HG02610 (cell line): Measurements from ENCODE around the gene GRM2.
A peak's percentile ranks its signal among the peaks of the same experiment; 100 is the strongest.

ENCODE experiments used
- ATAC-seq: cut with Tn5 transposase; IDR thresholded peaks from one replicate; pipeline ENCODE4 v1.9.1; 2021; ENCODE audit warnings: mild to moderate bottlenecking, moderate library complexity; ENCODE audit not compliant: unreplicated experiment

GRM2 gene

GRCh38 chr3:51706788-51707731, at the start of gene GRM2:
GRM2 (plus strand) TSS chr3:51707068; CDS start chr3:51708984, 1,916 bp downstream.
- ATAC-seq: no peak

- no peak for ATAC-seq
Measured at GRCh38 chr3:51657234-51657633, 49.6 kb upstream of the GRM2 start.

- no peak for ATAC-seq
Measured at GRCh38 chr3:51659942-51660341, 46.9 kb upstream of the GRM2 start.

GRCh38 chr3:51662456-51662855, 44.4 kb upstream of the GRM2 start:
- no peak for ATAC-seq

GRCh38 chr3:51668756-51669155, 38.1 kb upstream of the GRM2 start:
- ATAC-seq: no peak

- ATAC-seq: no peak
Measured at GRCh38 chr3:51669241-51670052, 37.4 kb upstream of the GRM2 start.

GRCh38 chr3:51670053-51670822, 36.6 kb upstream of the GRM2 start:
- no peak for ATAC-seq

- ATAC-seq: peak; percentile 82
Measured at GRCh38 chr3:51670823-51671733, 35.8 kb upstream of the GRM2 start, which contains the start of gene TEX264. TEX264 (plus strand) TSS chr3:51671252; CDS start chr3:51674305, 3,053 bp downstream.

- peak; percentile 32 for ATAC-seq
Measured at GRCh38 chr3:51671734-51672475, 35.0 kb upstream of the GRM2 start.

- no peak for ATAC-seq
Measured at GRCh38 chr3:51673181-51673801, 33.6 kb upstream of the GRM2 start.

GRCh38 chr3:51673802-51674654, 32.8 kb upstream of the GRM2 start:
- no peak for ATAC-seq

- ATAC-seq: no peak
Measured at GRCh38 chr3:51675201-51675611, 31.7 kb upstream of the GRM2 start.

GRCh38 chr3:51676102-51676640, 30.7 kb upstream of the GRM2 start:
- no peak for ATAC-seq

GRCh38 chr3:51677358-51677757, 29.5 kb upstream of the GRM2 start:
- no peak for ATAC-seq

GRCh38 chr3:51678186-51678585, 28.7 kb upstream of the GRM2 start:
- no peak for ATAC-seq

GRCh38 chr3:51678641-51679040, 28.2 kb upstream of the GRM2 start:
- ATAC-seq: no peak

- ATAC-seq: no peak
Measured at GRCh38 chr3:51679318-51679717, 27.6 kb upstream of the GRM2 start.
